Uterus (tissue), 2 donors: ENCODE data around the gene GBX1.

ENCODE experiments used
- CTCF ChIP-seq, 4 experiments: fragments of 200-600 bp in 2 of 4; fragments of 450-650 bp in 2 of 4; sonication (generic) in 2 of 4; IDR thresholded peaks; one replicate each; pipeline ENCODE4 v1.5.1; 2016 to 2019; ENCODE audit warnings: antibody characterized with exemption in 4 of 4, mild to moderate bottlenecking in 2 of 4, moderate library complexity in 1 of 4
- POLR2A ChIP-seq, 2 donors: fragments of 450-650 bp; IDR thresholded peaks; one replicate each; pipeline ENCODE4 v1.6.1; 2016; ENCODE audit warnings: antibody characterized with exemption in 2 of 2, mild to moderate bottlenecking in 1 of 2, moderate library complexity in 1 of 2

GRCh38 chr7:151205730-151206129 lies 38.2 kb upstream of the GBX1 start:
- TF ChIP-seq POLR2A (IDR thresholded peaks at IDR 0.05) (no peak), CTCF (IDR thresholded peaks at IDR 0.05) (no peak)
